HG02798 (cell line): ENCODE results near the gene BATF2.
"Not testable (repeated sequence)": the region's sequence is repeated elsewhere in the genome, so short reads cannot be mapped to it uniquely, and the experiment has no call there.

Experiments used
- ATAC-seq: cut with Tn5 transposase; IDR thresholded peaks from one replicate; pipeline ENCODE4 v1.9.1; 2021; ENCODE audit warnings: mild to moderate bottlenecking; ENCODE audit not compliant: unreplicated experiment, poor library complexity

Gene BATF2

GRCh38 chr11:65013888-65014725, 17.3 kb upstream of the BATF2 start, which contains the start of gene ARL2:
ARL2 (plus strand) TSS chr11:65014160; CDS start chr11:65014208, 48 bp downstream.
- peak; percentile 84 for ATAC-seq

- peak; percentile 70 for ATAC-seq
Measured at GRCh38 chr11:65013130-65013887, 16.5 kb upstream of the BATF2 start.

- no peak for ATAC-seq
Measured at GRCh38 chr11:65008873-65009272, 12.1 kb upstream of the BATF2 start.

- ATAC-seq: no peak
Measured at GRCh38 chr11:65008016-65008415, 11.2 kb upstream of the BATF2 start.

- not testable (repeated sequence) for ATAC-seq
Measured at GRCh38 chr11:65003968-65004367, 7.2 kb upstream of the BATF2 start.

GRCh38 chr11:65003282-65003681, 6.5 kb upstream of the BATF2 start:
- ATAC-seq: no peak

GRCh38 chr11:65002706-65003105, 5.9 kb upstream of the BATF2 start:
- no peak for ATAC-seq

- no peak for ATAC-seq
Measured at GRCh38 chr11:64999478-64999877, 2.7 kb upstream of the BATF2 start.

- no peak for ATAC-seq
Measured at GRCh38 chr11:64998690-64999431, 2.1 kb upstream of the BATF2 start.

- ATAC-seq: no peak
Measured at GRCh38 chr11:64998141-64998540, 1.4 kb upstream of the BATF2 start.

GRCh38 chr11:64996327-64996709, 453 bp downstream of the BATF2 start:
- no peak for ATAC-seq

GRCh38 chr11:64994318-64994717, 2.5 kb downstream of the BATF2 start:
- ATAC-seq: no peak

GRCh38 chr11:64990222-64990923, 6.4 kb downstream of the BATF2 start:
- ATAC-seq: no peak

GRCh38 chr11:64989416-64989815, 7.4 kb downstream of the BATF2 start:
- ATAC-seq: no peak

GRCh38 chr11:64987998-64988854, 8.5 kb downstream of the BATF2 start:
- ATAC-seq: no peak

- ATAC-seq: not testable (repeated sequence)
Measured at GRCh38 chr11:64983339-64983738, 13.4 kb downstream of the BATF2 start.

GRCh38 chr11:64976651-64977050, 20.1 kb downstream of the BATF2 start:
- ATAC-seq: no peak

- no peak for ATAC-seq
Measured at GRCh38 chr11:64974124-64974523, 22.6 kb downstream of the BATF2 start.
